ENCODE results near the gene IFNLR1.

The IFNLR1 gene

DNA sequence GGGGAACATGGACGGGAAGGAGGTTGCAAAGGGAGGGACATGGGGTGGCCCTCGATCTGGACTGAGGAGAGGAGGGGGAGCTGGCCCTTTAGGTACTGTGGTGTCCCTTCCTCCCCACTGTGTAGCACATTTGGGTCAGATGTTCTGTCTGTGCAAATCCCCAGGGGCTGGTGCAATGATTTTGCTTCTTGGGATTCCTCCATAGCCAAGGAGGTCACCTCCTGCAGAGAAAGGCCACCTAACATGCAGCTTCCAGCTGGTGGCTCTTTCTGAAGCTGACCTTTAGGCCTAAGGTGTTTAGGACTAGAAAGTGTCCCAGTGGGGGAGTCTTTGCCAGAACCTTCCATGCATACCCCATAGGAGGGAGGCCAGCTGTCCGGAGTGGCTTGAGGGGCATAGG, 66.1 kb downstream of the IFNLR1 start:
- TF ChIP-seq GATA2 (IDR thresholded peaks at IDR 0.05; ENCODE audit: low read depth, low read length) (no peak), GATA3 (IDR thresholded peaks at IDR 0.05; ENCODE audit: low read depth, low read length) (no peak)

- TF ChIP-seq GATA2 (IDR thresholded peaks at IDR 0.05; ENCODE audit: low read depth, low read length) = no peak
- no peak for TF ChIP-seq GATA3 (IDR thresholded peaks at IDR 0.05; ENCODE audit: low read depth, low read length)
Measured at GRCh38 chr1:24119859-24120756, 67.0 kb downstream of the IFNLR1 start.

DNA sequence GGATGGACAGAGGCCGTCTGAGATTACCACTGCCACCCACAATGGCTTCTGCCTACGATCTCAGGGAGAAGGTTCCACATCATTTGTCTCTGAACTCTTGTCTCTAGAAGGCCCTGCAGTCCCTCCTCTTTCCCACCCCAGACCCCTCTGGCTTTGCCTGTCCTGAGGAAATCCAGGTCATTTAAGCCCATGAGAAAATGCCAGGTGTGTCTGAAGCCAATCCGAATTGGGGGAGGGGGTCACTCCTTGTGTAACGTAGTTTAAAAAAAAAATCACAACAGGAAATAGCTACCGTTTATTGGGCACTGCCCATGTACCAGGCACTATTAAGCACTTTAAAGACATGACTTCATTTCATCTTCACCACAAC, 67.6 kb downstream of the IFNLR1 start:
- TF ChIP-seq GATA3 (IDR thresholded peaks at IDR 0.05; ENCODE audit: low read depth, low read length) (no peak), GATA2 (IDR thresholded peaks at IDR 0.05; ENCODE audit: low read depth, low read length) (no peak)

GRCh38 chr1:24118410-24119242, 68.5 kb downstream of the IFNLR1 start:
- TF ChIP-seq GATA3 (IDR thresholded peaks at IDR 0.05; ENCODE audit: low read depth, low read length) (no peak), GATA2 (IDR thresholded peaks at IDR 0.05; ENCODE audit: low read depth, low read length) (no peak)

- TF ChIP-seq GATA3 (IDR thresholded peaks at IDR 0.05; ENCODE audit: low read depth, low read length) = no peak
- TF ChIP-seq GATA2 (IDR thresholded peaks at IDR 0.05; ENCODE audit: low read depth, low read length) = no peak
Measured at GRCh38 chr1:24117722-24118409, 69.2 kb downstream of the IFNLR1 start.

GRCh38 chr1:24117132-24117531, 70.0 kb downstream of the IFNLR1 start:
- TF ChIP-seq GATA2 (IDR thresholded peaks at IDR 0.05; ENCODE audit: low read depth, low read length) = no peak
- TF ChIP-seq GATA3 (IDR thresholded peaks at IDR 0.05; ENCODE audit: low read depth, low read length) = no peak

DNA sequence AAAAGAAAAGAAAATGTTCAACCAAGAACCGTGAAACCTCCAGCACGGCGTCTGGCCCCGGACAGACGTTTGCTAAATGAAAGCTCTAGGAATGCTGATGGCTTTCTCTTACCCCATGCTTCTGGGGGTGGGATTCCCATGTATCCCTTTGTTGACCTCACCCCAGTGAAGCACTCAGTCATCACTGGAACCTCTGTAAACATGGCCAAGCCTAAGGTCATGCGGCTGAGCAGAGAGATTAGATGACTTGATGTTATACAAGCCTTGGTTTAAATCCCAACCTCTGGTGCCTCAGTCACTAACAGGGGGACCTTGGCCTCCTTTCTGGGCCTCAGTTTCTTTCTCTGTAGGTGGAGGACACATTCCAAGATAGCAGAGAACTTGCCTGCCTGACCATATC, 72.3 kb downstream of the IFNLR1 start:
- no peak for TF ChIP-seq GATA2 (IDR thresholded peaks at IDR 0.05; ENCODE audit: low read depth, low read length)

- no peak for TF ChIP-seq GATA2 (IDR thresholded peaks at IDR 0.05; ENCODE audit: low read depth, low read length)
- no peak for TF ChIP-seq GATA3 (IDR thresholded peaks at IDR 0.05; ENCODE audit: low read depth, low read length)
Measured at GRCh38 chr1:24113641-24114033, 73.5 kb downstream of the IFNLR1 start.

GRCh38 chr1:24111996-24112779, 74.9 kb downstream of the IFNLR1 start, which contains the start of gene MYOM3:
MYOM3 (minus strand) TSS chr1:24112135; CDS start chr1:24108636, 3,499 bp downstream.
- no peak for TF ChIP-seq GATA3 (IDR thresholded peaks at IDR 0.05; ENCODE audit: low read depth, low read length)
- no peak for TF ChIP-seq GATA2 (IDR thresholded peaks at IDR 0.05; ENCODE audit: low read depth, low read length)

DNA sequence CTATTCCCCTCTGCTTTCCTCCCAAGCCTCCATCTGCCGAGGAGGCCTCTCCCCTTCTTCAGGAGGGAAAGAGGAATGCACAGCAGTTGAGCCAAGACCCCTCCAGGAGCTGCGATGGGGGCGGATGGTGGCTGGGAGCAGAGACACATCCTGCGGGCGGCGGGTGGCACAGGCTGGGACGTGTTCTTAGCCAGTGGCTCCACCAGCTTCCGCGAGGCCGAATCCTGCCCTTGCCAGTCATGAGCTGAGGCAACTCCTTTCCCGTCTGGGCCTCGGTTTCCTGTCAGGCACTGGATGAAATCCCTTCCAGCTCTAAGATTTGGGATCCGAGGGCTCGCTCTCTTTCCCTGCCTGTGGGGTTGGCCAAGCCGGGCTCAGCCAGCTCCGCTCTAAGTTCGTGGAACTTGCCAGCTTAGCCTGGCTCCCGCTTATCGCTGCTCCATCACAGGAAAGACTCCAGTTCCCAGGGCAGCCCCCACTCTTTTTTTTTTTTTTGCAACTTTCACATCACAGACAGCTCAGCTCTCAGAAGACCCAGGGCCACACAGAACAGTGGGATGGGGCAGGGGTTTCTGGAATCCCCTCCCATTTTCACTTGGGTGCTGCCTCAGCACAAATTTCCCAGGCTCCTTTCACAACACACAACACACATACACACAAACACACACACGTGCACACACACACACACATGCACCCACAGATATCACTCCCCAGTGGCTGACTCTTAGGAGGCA, 75.7 kb downstream of the IFNLR1 start:
- TF ChIP-seq GATA2 (IDR thresholded peaks at IDR 0.05; ENCODE audit: low read depth, low read length) (peak; percentile 89), GATA3 (IDR thresholded peaks at IDR 0.05; ENCODE audit: low read depth, low read length) (no peak)

DNA sequence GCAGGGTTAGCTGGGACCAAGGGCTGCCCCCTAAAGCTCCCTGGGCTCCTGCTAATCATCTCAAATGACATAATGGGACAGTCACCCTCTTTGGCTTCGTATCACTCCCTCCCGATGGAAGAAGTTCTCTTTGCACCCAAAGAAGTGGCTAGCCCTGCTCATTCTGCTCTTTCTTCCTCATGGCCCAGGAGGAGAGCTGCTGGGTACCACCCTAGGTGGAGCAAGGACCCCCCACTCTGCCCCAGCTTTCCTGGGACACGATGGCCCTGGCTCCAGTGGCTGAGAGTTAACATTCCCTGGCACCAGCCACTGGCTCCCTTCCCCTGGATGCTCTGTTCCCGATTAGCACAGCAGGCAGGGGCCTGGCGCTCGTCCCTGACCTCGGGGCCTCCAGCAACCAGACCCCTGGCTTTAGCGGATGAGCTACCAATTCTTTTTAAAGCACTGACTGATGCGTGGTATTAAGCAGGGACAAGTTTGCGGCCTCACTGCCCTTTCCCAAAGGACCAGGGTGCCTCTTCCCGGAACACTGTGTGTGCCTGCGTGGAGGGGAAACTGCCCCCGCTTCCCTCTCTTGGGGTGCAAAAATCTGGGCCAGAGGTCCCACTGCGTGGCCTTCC, 76.3 kb downstream of the IFNLR1 start:
- no peak for TF ChIP-seq GATA2 (IDR thresholded peaks at IDR 0.05; ENCODE audit: low read depth, low read length)
- no peak for TF ChIP-seq GATA3 (IDR thresholded peaks at IDR 0.05; ENCODE audit: low read depth, low read length)

- TF ChIP-seq GATA2 (IDR thresholded peaks at IDR 0.05; ENCODE audit: low read depth, low read length) = no peak
- TF ChIP-seq GATA3 (IDR thresholded peaks at IDR 0.05; ENCODE audit: low read depth, low read length) = no peak
Measured at GRCh38 chr1:24109686-24110475, 77.2 kb downstream of the IFNLR1 start.

Data from SH-SY5Y (cell line).